WTC11 (cell line): ENCODE measurements around the gene VASN.

Experiments
- HMGA2 ChIP-seq: fragments of 250-450 bp; sonication (Bioruptor Pico); IDR thresholded peaks from 2 replicates; pipeline ENCODE4 v1.4.0; 2021; ENCODE audit warnings: mild to moderate bottlenecking, moderate library complexity
- NR2C2 ChIP-seq: sonication (generic); formaldehyde crosslinking; IDR thresholded peaks from 2 replicates; pipeline ENCODE4 v1.8.0; 2022; ENCODE audit warnings: mild to moderate bottlenecking, missing genetic modification reagents
- ZNF416 ChIP-seq: fragments of 250-450 bp; sonication (Bioruptor Pico); IDR thresholded peaks from 2 replicates; pipeline ENCODE4 v1.9.0; 2021; ENCODE audit warnings: mild to moderate bottlenecking, inconsistent platforms
- TF ChIP-seq, protein P1 (sequence below): fragments of 200-600 bp; IDR thresholded peaks from 2 replicates; pipeline ENCODE4 v1.8.0; 2022; ENCODE audit warnings: antibody characterized with exemption
- TF ChIP-seq, protein P2 (sequence below): sonication (generic); formaldehyde crosslinking; IDR thresholded peaks from 2 replicates; pipeline ENCODE4 v1.8.0; 2022; ENCODE audit warnings: missing genetic modification reagents

DNA sequence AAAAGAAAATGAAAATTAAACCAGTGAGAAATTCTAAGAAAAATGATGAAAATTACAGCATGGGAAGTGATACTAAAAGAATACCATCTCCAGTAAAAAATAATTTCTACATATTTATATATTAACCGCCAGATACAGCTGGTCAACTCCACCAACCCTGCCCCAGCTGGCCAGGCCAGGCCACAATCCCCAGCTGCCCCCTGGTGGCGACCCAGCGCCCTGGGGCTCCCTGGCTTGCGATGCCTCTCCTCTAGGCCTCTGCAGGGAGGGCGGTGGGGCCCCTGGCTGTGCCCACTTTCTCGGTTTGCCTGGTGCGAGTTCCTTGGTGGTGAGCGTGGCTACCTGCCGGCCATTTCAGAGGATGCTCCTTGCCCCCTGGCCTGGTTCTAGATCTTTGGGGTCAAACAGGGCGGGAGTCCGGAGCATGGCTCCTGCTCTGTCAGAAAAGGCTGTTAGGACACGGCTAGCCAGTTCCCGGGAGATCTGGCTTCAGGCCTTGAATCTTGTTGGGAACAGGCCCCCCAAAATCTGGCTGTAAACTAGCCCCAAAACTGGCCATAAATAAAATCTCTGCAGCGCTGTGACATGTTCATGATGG lies 41.3 kb upstream of the VASN start:
- TF ChIP-seq ZNF416 (CRISPR knock-in tag) (no peak), NR2C2 (CRISPR knock-in tag) (no peak), HMGA2 (no peak)
- TF ChIP-seq, protein P1, sequence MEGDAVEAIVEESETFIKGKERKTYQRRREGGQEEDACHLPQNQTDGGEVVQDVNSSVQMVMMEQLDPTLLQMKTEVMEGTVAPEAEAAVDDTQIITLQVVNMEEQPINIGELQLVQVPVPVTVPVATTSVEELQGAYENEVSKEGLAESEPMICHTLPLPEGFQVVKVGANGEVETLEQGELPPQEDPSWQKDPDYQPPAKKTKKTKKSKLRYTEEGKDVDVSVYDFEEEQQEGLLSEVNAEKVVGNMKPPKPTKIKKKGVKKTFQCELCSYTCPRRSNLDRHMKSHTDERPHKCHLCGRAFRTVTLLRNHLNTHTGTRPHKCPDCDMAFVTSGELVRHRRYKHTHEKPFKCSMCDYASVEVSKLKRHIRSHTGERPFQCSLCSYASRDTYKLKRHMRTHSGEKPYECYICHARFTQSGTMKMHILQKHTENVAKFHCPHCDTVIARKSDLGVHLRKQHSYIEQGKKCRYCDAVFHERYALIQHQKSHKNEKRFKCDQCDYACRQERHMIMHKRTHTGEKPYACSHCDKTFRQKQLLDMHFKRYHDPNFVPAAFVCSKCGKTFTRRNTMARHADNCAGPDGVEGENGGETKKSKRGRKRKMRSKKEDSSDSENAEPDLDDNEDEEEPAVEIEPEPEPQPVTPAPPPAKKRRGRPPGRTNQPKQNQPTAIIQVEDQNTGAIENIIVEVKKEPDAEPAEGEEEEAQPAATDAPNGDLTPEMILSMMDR = peak; percentile 93
- TF ChIP-seq, protein P2, sequence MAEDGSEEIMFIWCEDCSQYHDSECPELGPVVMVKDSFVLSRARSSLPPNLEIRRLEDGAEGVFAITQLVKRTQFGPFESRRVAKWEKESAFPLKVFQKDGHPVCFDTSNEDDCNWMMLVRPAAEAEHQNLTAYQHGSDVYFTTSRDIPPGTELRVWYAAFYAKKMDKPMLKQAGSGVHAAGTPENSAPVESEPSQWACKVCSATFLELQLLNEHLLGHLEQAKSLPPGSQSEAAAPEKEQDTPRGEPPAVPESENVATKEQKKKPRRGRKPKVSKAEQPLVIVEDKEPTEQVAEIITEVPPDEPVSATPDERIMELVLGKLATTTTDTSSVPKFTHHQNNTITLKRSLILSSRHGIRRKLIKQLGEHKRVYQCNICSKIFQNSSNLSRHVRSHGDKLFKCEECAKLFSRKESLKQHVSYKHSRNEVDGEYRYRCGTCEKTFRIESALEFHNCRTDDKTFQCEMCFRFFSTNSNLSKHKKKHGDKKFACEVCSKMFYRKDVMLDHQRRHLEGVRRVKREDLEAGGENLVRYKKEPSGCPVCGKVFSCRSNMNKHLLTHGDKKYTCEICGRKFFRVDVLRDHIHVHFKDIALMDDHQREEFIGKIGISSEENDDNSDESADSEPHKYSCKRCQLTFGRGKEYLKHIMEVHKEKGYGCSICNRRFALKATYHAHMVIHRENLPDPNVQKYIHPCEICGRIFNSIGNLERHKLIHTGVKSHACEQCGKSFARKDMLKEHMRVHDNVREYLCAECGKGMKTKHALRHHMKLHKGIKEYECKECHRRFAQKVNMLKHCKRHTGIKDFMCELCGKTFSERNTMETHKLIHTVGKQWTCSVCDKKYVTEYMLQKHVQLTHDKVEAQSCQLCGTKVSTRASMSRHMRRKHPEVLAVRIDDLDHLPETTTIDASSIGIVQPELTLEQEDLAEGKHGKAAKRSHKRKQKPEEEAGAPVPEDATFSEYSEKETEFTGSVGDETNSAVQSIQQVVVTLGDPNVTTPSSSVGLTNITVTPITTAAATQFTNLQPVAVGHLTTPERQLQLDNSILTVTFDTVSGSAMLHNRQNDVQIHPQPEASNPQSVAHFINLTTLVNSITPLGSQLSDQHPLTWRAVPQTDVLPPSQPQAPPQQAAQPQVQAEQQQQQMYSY (CRISPR knock-in tag) = no peak
